SK-N-SH (cell line): Measurements from ENCODE around the gene LFNG. TPM values are rescaled to one million over a fixed set of nuclear protein-coding genes. Genes with fewer than 3 reads are reported as not detected.

ENCODE experiments used
- CTCF ChIA-PET: fragments of 300-600, 350-600 bp; formaldehyde crosslinking; extraction: SDS; loops from one replicate; lab custom pipeline; 2021; lab: Yijun Ruan, JAX
- POLR2A ChIA-PET: fragments of 350-600 bp; sonication (Branson Sonifier 250); formaldehyde crosslinking; extraction: SDS; loops from one replicate; lab custom pipeline; 2020; ENCODE audit warnings: antibody characterized with exemption, inconsistent platforms; lab: Yijun Ruan, JAX
- DNase-seq: peaks from one replicate; pipeline ENCODE4 v3.0.0; 2012
- H2AFZ ChIP-seq: fragments of 200-600 bp; sonication (generic); 2 replicates; pipeline ENCODE4 v1.8.1; 2016; ENCODE audit warnings: antibody characterized with exemption, mild to moderate bottlenecking, low read depth
- H3F3A ChIP-seq: fragments of 200-600 bp; sonication (generic); replicated peaks from 2 replicates; pipeline ENCODE3; 2016; ENCODE audit warnings: antibody characterized with exemption, mild to moderate bottlenecking; ENCODE audit not compliant: insufficient read depth
- H3K27ac ChIP-seq, 2 experiments: fragments of 200-500 bp in 1 of 2; fragments of 200-600 bp in 1 of 2; sonication (Bioruptor generic) in 1 of 2; sonication (generic), shearing (Covaris generic) in 1 of 2; 2 replicates each; pipeline versions ENCODE4 v1.5.1 to v1.6.1; 2014 to 2016; ENCODE audit warnings: low read depth in 2 of 2, inconsistent platforms in 1 of 2, low read length in 1 of 2, mild to moderate bottlenecking in 1 of 2, mixed read lengths in 1 of 2
- H3K27me3 ChIP-seq: fragments of 200-600 bp; sonication (generic), shearing (Covaris generic); 2 replicates; pipeline ENCODE4 v1.6.1; 2016; ENCODE audit warnings: mixed run types; ENCODE audit not compliant: insufficient read depth
- H3K36me3 ChIP-seq, 2 experiments: fragments of 200-500 bp in 1 of 2; fragments of 200-600 bp in 1 of 2; sonication (Bioruptor generic) in 1 of 2; sonication (generic) in 1 of 2; replicated peaks in 1 of 2; 2 replicates each; pipeline versions ENCODE3 to v1.5.1; 2014 to 2016; ENCODE audit warnings: low read length in 1 of 2, mild to moderate bottlenecking in 1 of 2; ENCODE audit not compliant: insufficient read depth in 2 of 2, control insufficient read depth in 1 of 2
- H3K4me1 ChIP-seq, 2 experiments: fragments of 200-500 bp in 1 of 2; fragments of 200-600 bp in 1 of 2; sonication (Bioruptor generic) in 1 of 2; sonication (generic), shearing (Covaris generic) in 1 of 2; 2 replicates each; pipeline versions ENCODE4 v1.5.1 to v1.6.1; 2014 to 2016; ENCODE audit warnings: low read depth in 1 of 2, low read length in 1 of 2, mixed run types in 1 of 2; ENCODE audit not compliant: insufficient read depth in 2 of 2, control insufficient read depth in 1 of 2
- H3K4me2 ChIP-seq: fragments of 200-600 bp; sonication (generic), shearing (Covaris generic); 2 replicates; pipeline ENCODE4 v1.6.1; 2017; ENCODE audit warnings: mixed run types
- H3K4me3 ChIP-seq, 2 experiments: fragments of 200-500 bp in 1 of 2; fragments of 200-600 bp in 1 of 2; sonication (Bioruptor generic) in 1 of 2; sonication (generic), shearing (Covaris generic) in 1 of 2; 2 replicates each; pipeline versions ENCODE4 v1.5.1 to v1.8.1; 2014 to 2016; ENCODE audit warnings: low read depth in 2 of 2, inconsistent platforms in 1 of 2, low read length in 1 of 2, mild to moderate bottlenecking in 1 of 2, mixed read lengths in 1 of 2, moderate library complexity in 1 of 2
- H3K79me2 ChIP-seq: fragments of 200-600 bp; sonication (generic); 2 replicates; pipeline ENCODE4 v1.8.1; 2017; ENCODE audit warnings: mild to moderate bottlenecking; ENCODE audit not compliant: insufficient read depth
- H3K9ac ChIP-seq: fragments of 200-600 bp; sonication (generic); 2 replicates; pipeline ENCODE4 v1.6.1; 2017; ENCODE audit warnings: mixed run types
- H3K9me2 ChIP-seq: fragments of 200-600 bp; sonication (generic); 2 replicates; pipeline ENCODE4 v1.6.1; 2017; ENCODE audit warnings: mixed run types
- H3K9me3 ChIP-seq: fragments of 200-600 bp; sonication (generic); 2 replicates; pipeline ENCODE4 v1.6.1; 2017; ENCODE audit warnings: mixed run types, mild to moderate bottlenecking, moderate library complexity
- H4K20me1 ChIP-seq: fragments of 200-600 bp; sonication (generic); 2 replicates; pipeline ENCODE4 v1.6.1; 2017; ENCODE audit warnings: mild to moderate bottlenecking, mixed run types; ENCODE audit not compliant: insufficient read depth
- CHD2 ChIP-seq: fragments of 150-350 bp; IDR thresholded peaks from 2 replicates; pipeline ENCODE4 v1.6.1; 2018; ENCODE audit warnings: low read length; ENCODE audit not compliant: partially characterized antibody
- EP300 ChIP-seq, 2 experiments: IDR thresholded peaks; 2 replicates each; pipeline versions ENCODE4 v1.4.0 to v1.6.1; 2012; ENCODE audit warnings: borderline replicate concordance in 1 of 2, low read depth in 1 of 2, low read length in 1 of 2
- EZH2phosphoT487 ChIP-seq: fragments of 200-600 bp; sonication (generic); IDR thresholded peaks from 2 replicates; pipeline ENCODE4 v1.6.1; 2017; ENCODE audit warnings: low read depth, mixed run types, mild to moderate bottlenecking, antibody characterized with exemption, moderate library complexity, borderline replicate concordance
- FOSL2 ChIP-seq: IDR thresholded peaks from 2 replicates; pipeline ENCODE4 v1.4.0; 2012; ENCODE audit warnings: low read depth, mild to moderate bottlenecking, moderate library complexity, borderline replicate concordance
- FOXM1 ChIP-seq: IDR thresholded peaks from 2 replicates; pipeline ENCODE4 v1.4.0; 2012; ENCODE audit warnings: low read depth, mild to moderate bottlenecking
- GABPA ChIP-seq: IDR thresholded peaks from 2 replicates; pipeline ENCODE4 v1.4.0; 2012; ENCODE audit warnings: low read depth, mild to moderate bottlenecking
- POLR2AphosphoS5 ChIP-seq: IDR thresholded peaks from 2 replicates; pipeline ENCODE4 v1.6.1; 2012; ENCODE audit warnings: low read depth, low read length
- RAD21 ChIP-seq: IDR thresholded peaks from 2 replicates; pipeline ENCODE4 v1.6.1; 2012; ENCODE audit warnings: mild to moderate bottlenecking, low read length
- RCOR1 ChIP-seq: fragments of 150-350 bp; IDR thresholded peaks from 2 replicates; pipeline ENCODE4 v1.6.1; 2017; ENCODE audit warnings: antibody characterized with exemption, low read length
- SIN3A ChIP-seq: IDR thresholded peaks from 2 replicates; pipeline ENCODE4 v1.6.1; 2012; ENCODE audit warnings: low read depth, mild to moderate bottlenecking, low read length, moderate library complexity, borderline replicate concordance
- TAF1 ChIP-seq: IDR thresholded peaks from 2 replicates; pipeline ENCODE4 v1.6.1; 2012; ENCODE audit warnings: low read depth, mild to moderate bottlenecking, low read length, moderate library complexity, borderline replicate concordance
- WGBS: methylation state at CpG from one replicate; pipeline ENCODE4 v1.1.6; 2017; ENCODE audit warnings: low lambda C conversion rate; 5-methylcytosine and 5-hydroxymethylcytosine counted together
- polyA plus RNA-seq, 3 experiments: library from polyadenylated mRNA; depleted of rRNA; stranded (reverse); fragments of >200 nt; gene quantifications; 2 replicates each; pipeline ENCODE4 v1.2.3, GENCODE V29; 2012
- TF ChIP-seq, protein P1 (sequence below): IDR thresholded peaks from 2 replicates; pipeline ENCODE4 v1.4.0; 2012; ENCODE audit warnings: low read depth
- TF ChIP-seq, protein P2 (sequence below): fragments of 200-600 bp; sonication (generic); IDR thresholded peaks from 2 replicates; pipeline ENCODE4 v1.6.1; 2017; ENCODE audit warnings: antibody characterized with exemption, mild to moderate bottlenecking, moderate library complexity
- TF ChIP-seq, protein P3 (sequence below): IDR thresholded peaks from 2 replicates; pipeline ENCODE4 v1.6.1; 2012; ENCODE audit warnings: mild to moderate bottlenecking, low read depth, low read length, moderate library complexity
- TF ChIP-seq, protein P4 (sequence below): fragments of 150-350 bp; IDR thresholded peaks from 2 replicates; pipeline ENCODE4 v1.6.1; 2016; ENCODE audit warnings: mild to moderate bottlenecking, low read depth, low read length

Gene LFNG
- polyA plus RNA-seq, 1 of the 3 experiments (the other 2 are of a cell fraction), result 9.4 TPM

DNA sequence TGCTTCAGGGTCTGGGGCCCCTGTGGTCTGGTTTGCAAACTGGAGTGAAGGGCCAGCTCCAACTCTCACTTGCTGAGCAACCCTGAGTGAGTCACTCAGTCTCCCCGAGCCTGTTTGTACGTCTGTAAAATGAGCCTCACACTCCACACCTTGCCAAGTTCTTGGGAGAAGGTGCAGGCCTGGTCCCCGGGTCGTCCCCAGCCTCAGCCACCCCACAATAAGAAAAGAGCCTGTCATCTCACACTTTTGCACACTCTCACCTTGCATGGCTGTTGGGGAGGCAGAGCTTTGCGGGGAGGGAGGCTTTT lies 48.6 kb upstream of the LFNG start:
- Histone ChIP-seq H3K36me3 (no peaks in the 10 kb centered on the region), H3K9me2 (no peaks in the 10 kb centered on the region), H3F3A (peaks cover 7% of the 10 kb centered on the region), H3K79me2 (no peaks in the 10 kb centered on the region), H3K4me2 (0 out of 2 replicates have a peak overlapping the region, but pooled peaks have one; percentile 24), H3K4me1 (peaks cover 0 to 5% of the 10 kb centered on the region in 2 experiments; a peak in 1 of 4 replicates), H3K9ac (no peak overlapping the region), H3K4me3 (no peak overlapping the region), H3K27me3 (no peaks in the 10 kb centered on the region), H3K27ac (no peak overlapping the region), H3K9me3 (no peaks in the 10 kb centered on the region), H2AFZ (no peak overlapping the region), H4K20me1 (no peaks in the 10 kb centered on the region)
- WGBS, result 32% methylated on average over 5 of the region's 5 CpGs
- ChIA-PET CTCF (interaction anchor here (0.6 to 13.9 kb wide), 15 partner anchors 8 to 210 kb away, joined by 3 to 270 read pairs (median 5); partner anchors contain the start of gene BRAT1), POLR2A (interaction anchor here (1.1 kb wide), 1 partner anchor 19 kb away, joined by 4 read pairs; no protein-coding TSS in a partner anchor)
- TF ChIP-seq GABPA, result no peak
- TF ChIP-seq, protein P1, sequence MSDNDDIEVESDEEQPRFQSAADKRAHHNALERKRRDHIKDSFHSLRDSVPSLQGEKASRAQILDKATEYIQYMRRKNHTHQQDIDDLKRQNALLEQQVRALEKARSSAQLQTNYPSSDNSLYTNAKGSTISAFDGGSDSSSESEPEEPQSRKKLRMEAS, result no peak
- TF ChIP-seq TAF1, result no peak
- no peak for TF ChIP-seq FOXM1
- DNase-seq, result peak; percentile 39

DNA sequence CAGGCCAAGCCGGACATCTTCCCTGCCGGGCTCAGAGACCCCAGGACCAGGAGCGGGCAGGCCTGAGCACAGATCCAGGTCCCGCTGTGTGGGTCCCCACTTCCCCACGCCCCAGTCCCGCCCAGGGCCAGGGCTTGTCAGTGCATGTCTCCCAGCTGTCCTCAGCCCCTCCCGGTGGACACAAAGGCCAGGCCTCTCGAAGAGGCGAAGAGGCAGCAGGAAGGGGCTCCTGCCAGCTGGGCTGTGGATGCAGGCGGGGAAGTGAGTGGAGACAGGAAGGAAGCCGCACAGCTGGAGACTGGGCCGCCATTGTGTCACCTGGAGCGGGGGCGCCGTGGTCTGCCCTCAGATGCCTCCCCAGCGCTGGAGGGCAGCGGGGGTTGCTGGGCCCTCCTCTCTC lies 48.2 kb upstream of the LFNG start:
- no peaks in the 10 kb centered on the region for H4K20me1 ChIP-seq
- no peaks in the 10 kb centered on the region for H3K27me3 ChIP-seq
- 0 out of 2 replicates have a peak overlapping the region, but pooled peaks have one; percentile 24 for H3K4me2 ChIP-seq
- H3K27ac ChIP-seq, result no peak overlapping the region
- H3K4me3 ChIP-seq, result no peak overlapping the region
- H3K36me3 ChIP-seq, result no peaks in the 10 kb centered on the region
- no peak overlapping the region for H3K9ac ChIP-seq
- no peak for TF ChIP-seq EP300 (IDR thresholded peaks at IDR 0.05; ENCODE audit: borderline replicate concordance in 1 of 2, low read depth in 1 of 2, low read length in 1 of 2)
- TF ChIP-seq, protein P2, sequence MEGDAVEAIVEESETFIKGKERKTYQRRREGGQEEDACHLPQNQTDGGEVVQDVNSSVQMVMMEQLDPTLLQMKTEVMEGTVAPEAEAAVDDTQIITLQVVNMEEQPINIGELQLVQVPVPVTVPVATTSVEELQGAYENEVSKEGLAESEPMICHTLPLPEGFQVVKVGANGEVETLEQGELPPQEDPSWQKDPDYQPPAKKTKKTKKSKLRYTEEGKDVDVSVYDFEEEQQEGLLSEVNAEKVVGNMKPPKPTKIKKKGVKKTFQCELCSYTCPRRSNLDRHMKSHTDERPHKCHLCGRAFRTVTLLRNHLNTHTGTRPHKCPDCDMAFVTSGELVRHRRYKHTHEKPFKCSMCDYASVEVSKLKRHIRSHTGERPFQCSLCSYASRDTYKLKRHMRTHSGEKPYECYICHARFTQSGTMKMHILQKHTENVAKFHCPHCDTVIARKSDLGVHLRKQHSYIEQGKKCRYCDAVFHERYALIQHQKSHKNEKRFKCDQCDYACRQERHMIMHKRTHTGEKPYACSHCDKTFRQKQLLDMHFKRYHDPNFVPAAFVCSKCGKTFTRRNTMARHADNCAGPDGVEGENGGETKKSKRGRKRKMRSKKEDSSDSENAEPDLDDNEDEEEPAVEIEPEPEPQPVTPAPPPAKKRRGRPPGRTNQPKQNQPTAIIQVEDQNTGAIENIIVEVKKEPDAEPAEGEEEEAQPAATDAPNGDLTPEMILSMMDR, result no peak
- TF ChIP-seq, protein P3, sequence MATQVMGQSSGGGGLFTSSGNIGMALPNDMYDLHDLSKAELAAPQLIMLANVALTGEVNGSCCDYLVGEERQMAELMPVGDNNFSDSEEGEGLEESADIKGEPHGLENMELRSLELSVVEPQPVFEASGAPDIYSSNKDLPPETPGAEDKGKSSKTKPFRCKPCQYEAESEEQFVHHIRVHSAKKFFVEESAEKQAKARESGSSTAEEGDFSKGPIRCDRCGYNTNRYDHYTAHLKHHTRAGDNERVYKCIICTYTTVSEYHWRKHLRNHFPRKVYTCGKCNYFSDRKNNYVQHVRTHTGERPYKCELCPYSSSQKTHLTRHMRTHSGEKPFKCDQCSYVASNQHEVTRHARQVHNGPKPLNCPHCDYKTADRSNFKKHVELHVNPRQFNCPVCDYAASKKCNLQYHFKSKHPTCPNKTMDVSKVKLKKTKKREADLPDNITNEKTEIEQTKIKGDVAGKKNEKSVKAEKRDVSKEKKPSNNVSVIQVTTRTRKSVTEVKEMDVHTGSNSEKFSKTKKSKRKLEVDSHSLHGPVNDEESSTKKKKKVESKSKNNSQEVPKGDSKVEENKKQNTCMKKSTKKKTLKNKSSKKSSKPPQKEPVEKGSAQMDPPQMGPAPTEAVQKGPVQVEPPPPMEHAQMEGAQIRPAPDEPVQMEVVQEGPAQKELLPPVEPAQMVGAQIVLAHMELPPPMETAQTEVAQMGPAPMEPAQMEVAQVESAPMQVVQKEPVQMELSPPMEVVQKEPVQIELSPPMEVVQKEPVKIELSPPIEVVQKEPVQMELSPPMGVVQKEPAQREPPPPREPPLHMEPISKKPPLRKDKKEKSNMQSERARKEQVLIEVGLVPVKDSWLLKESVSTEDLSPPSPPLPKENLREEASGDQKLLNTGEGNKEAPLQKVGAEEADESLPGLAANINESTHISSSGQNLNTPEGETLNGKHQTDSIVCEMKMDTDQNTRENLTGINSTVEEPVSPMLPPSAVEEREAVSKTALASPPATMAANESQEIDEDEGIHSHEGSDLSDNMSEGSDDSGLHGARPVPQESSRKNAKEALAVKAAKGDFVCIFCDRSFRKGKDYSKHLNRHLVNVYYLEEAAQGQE, result no peak
- TF ChIP-seq SIN3A, result no peak
- TF ChIP-seq FOSL2, result no peak
- TF ChIP-seq RAD21, result no peak
- no peak for TF ChIP-seq POLR2AphosphoS5
- TF ChIP-seq CHD2, result no peak
- TF ChIP-seq, protein P4, sequence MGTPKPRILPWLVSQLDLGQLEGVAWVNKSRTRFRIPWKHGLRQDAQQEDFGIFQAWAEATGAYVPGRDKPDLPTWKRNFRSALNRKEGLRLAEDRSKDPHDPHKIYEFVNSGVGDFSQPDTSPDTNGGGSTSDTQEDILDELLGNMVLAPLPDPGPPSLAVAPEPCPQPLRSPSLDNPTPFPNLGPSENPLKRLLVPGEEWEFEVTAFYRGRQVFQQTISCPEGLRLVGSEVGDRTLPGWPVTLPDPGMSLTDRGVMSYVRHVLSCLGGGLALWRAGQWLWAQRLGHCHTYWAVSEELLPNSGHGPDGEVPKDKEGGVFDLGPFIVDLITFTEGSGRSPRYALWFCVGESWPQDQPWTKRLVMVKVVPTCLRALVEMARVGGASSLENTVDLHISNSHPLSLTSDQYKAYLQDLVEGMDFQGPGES, result no peak
- TF ChIP-seq EZH2phosphoT487, result no peak
- no peak for TF ChIP-seq RCOR1
- no peaks in the 10 kb centered on the region for H3K9me2 ChIP-seq
- no peak overlapping the region for H2AFZ ChIP-seq
- H3K9me3 ChIP-seq, result no peaks in the 10 kb centered on the region
- POLR2A ChIA-PET, result interaction anchor here (1.1 kb wide), 1 partner anchor 20 kb away, joined by 4 read pairs; no protein-coding TSS in a partner anchor
- H3K4me1 ChIP-seq, result peaks cover 0 to 5% of the 10 kb centered on the region in 2 experiments; a peak in 1 of 4 replicates
- peak; percentile 64 for DNase-seq
- CTCF ChIA-PET, result interaction anchor here (0.6 to 13.9 kb wide), 11 partner anchors 8 to 210 kb away, joined by 3 to 270 read pairs (median 3); partner anchors contain the start of gene BRAT1
- WGBS, result 79% methylated on average over 14 of the region's 17 CpGs
- no peaks in the 10 kb centered on the region for H3K79me2 ChIP-seq
- H3F3A ChIP-seq, result peaks cover 7% of the 10 kb centered on the region
